GM15510 (cell line): ENCODE measurements around the gene MBD3.

Source experiments
- POLR2A ChIP-seq: IDR thresholded peaks from 3 replicates; pipeline ENCODE4 v1.6.1; 2011; ENCODE audit warnings: borderline replicate concordance; ENCODE audit not compliant: insufficient read length; ENCODE audit errors: extremely low read depth

Gene MBD3

DNA sequence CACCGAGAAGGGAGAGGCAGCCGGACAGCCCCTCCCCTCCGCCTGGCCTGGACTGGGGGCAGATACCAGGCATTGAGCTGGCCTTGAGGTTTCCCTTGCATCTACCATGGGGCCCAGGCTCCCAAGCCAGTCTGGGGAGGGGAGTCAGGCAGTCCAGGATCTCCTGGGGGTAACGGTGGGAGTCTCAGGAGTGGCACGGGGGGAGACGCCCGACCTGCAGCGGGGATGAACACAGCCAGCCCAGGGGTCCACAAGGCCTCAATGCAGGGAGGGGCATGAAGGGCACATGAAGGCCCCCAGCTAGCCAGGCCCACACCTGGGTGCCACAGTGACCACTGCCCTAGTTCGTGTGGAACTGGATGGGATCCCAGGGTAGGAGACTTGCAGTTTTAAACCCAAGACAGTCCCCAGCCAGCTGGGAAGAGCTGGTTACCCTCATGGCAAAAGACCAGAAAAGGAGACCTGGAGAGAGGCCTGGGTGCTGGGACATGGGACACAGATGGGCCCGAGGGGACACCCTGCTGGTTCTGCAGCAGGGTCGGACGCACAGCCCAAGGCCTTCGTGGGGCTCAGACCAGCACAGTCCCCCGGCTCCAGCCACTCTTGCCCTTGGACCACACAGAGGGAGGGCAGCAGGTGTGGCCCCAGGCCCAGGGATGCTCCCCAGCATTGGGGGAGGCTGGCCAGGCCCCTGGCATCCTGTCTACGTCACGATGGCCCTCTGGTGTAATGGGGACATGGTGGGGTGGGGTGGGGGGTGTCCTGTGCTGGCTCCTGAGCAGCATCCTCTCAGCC lies 17.2 kb upstream of the MBD3 start:
- TF ChIP-seq POLR2A = peak; percentile 14

GRCh38 chr19:1609103-1609396 lies 16.4 kb upstream of the MBD3 start:
- no peak for TF ChIP-seq POLR2A

GRCh38 chr19:1608359-1609102 lies 15.9 kb upstream of the MBD3 start:
- no peak for TF ChIP-seq POLR2A

- no peak for TF ChIP-seq POLR2A
These were observed 13.5 kb upstream of the MBD3 start for GRCh38 chr19:1606138-1606651.

DNA sequence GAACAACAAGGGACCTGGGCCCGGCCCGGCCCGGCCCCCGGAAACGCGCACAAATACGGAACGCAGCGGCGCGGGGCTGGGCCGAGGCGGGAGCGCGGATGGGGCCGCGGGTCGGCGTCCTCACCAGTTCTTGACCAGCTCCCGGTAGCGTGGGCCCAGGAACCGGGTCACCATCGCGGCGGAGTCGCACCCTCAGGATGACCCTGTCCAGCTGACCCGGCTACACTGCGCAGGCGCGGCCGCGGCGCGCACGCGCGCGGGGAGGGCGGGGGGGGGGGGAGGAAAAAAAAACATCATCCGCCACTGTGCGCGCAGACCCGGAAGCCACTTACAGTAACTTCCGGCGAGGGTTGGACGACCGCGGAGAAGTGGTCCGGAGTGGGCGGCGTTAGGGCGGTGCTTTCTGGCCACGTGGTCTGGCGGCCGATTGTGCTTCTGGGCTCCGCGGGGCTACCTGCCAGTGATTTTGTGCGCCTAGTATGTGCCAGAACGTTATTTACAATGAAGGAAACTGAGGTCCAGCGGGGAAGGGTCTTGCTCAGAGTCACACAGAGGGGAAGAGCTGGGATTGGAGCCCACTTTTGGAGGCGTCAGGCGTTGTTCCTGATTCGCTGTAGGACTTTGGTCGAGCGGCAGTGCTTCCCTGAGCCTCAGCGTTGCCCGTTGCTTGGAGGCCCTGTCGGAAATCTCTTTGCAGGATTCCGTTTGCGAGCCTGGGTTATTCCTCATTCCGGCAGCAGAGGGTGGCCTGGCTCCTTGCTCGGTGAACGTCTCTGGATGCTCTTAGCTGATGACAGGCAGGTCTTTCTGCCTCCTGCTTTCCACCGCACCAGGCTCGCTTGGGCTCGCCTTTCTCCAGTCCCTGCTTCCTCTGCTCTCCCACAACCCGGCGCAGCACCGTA lies 12.8 kb upstream of the MBD3 start, which contains the start of gene UQCR11:
Gene UQCR11 (minus strand): TSS at position 227 of the 902 bp plus-strand sequence. CDS start 53 bp downstream, at position 174.
- peak; percentile 62 for TF ChIP-seq POLR2A

GRCh38 chr19:1602091-1602707 lies 9.5 kb upstream of the MBD3 start:
- no peak for TF ChIP-seq POLR2A

GRCh38 chr19:1601613-1602064 lies 9.0 kb upstream of the MBD3 start:
- no peak for TF ChIP-seq POLR2A

DNA sequence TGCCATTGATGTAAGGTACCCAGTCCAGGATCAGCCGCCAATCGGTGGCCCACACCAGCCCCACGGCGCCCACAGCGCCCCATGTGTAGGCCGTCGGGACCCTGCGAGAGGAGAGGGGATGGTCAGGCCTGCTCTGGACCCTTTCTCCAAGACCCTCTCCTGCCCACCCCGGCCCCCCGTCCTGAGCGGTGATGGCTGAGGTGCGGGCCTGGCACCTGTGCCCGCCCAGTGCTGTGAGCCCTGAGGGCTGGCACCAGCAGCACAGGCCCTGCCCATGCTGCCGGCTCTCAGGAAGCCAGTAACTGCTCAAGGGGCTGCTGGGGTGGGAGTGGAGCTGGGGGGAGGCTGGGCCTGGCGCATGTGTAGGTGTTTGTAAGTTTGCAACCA lies 6.8 kb upstream of the MBD3 start:
- TF ChIP-seq POLR2A = no peak

DNA sequence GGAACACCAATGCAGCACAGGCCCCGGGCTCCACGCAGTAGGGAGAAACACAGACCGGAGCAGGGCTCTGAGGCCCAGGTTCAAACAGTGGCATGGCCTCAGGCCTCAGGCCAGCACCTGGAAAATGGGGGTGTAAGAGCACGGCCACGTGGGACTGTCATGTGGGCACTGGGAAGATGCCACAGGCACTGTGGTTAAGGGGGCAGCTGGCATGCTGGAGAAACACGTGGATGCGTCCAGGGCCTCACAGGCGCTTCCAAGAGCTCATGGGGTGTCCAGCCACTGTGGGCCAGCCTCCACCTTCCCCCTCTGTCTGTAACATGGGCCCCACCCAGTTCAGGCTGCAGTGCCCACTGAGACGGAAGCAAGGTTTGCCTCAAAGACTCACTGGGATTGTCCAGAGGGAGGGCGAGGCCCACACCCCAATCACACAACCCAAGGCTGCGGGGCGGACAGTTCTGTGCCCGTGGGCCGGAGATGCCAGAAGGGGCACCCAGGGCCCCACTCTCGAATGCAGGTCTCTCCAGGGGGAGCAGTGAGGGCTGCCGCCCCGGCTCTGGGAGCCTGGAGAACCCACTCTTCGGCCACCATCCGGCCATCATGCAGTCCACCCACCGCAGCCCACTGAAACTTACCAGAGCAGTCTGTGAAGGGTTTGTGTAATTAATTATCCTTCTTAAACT lies 6.3 kb upstream of the MBD3 start:
- TF ChIP-seq POLR2A = no peak

DNA sequence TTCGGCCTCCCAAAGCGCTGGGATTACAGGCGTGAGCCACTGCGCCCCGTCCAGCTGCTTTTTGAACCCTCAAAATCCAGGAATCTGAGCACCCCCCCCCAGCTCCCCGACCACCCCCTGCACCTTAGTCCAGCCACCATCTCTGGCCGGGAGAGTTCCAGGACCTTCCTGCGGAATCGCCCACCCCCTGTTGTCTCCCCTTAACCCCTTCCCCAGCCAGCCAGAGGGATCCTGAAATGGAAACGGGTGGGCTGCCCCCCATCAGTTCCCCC lies 772 bp upstream of the MBD3 start:
- TF ChIP-seq POLR2A = no peak

- TF ChIP-seq POLR2A = peak; percentile 97
These were observed 476 bp downstream of the MBD3 start for GRCh38 chr19:1592024-1592754.

- no peak for TF ChIP-seq POLR2A
These were observed 1.1 kb downstream of the MBD3 start for GRCh38 chr19:1591421-1592023.
